ENCODE results near the gene HIP1R. TPM values are rescaled to one million over a fixed set of nuclear protein-coding genes. Genes with fewer than 3 reads are reported as not detected.

Gene HIP1R
- total and polyA plus RNA-seq, 11 donors: 14.9 to 49.5 (median 19.6) TPM

- Histone ChIP-seq H3K9me3 (no peaks in the 10 kb centered on the region), H3K4me3 (peak overlapping the region; percentile 39 to 92 (median 73)), H3K4me1 (peaks cover 0 to 32% (median 14%) of the 10 kb centered on the region in 12 donors), H3K27ac (peak overlapping the region in 11 of 12 donors; percentile 44 to 82 (median 77)), H3K27me3 (peaks cover 0 to 8% (median 0%) of the 10 kb centered on the region in 9 donors), H3K36me3 (no peaks in the 10 kb centered on the region)
- DNase-seq: peak in 1 of 5 donors; percentile 54
- intact Hi-C loops (cut with DNase I): loop anchor here in 5 of 10 donors (2.0 to 5.0 kb wide), 2 partner anchors 42 kb away; no protein-coding TSS in a partner anchor
- peak; percentile 17 to 55 (median 51) for ATAC-seq
- no peak for TF ChIP-seq POLR2A (IDR thresholded peaks at IDR 0.05)
- peak in 4 of 12 donors; percentile 16 to 36 (median 28) for TF ChIP-seq CTCF (IDR thresholded peaks at IDR 0.05)
- 15% methylated on average over 21 of the region's 21 CpGs for WGBS, 4 donors
Measured at GRCh38 chr12:122834104-122834920, 945 bp upstream of the HIP1R start.

GRCh38 chr12:122835750-122836026, 431 bp downstream of the HIP1R start:
- Histone ChIP-seq H3K9me3 (no peaks in the 10 kb centered on the region), H3K36me3 (no peaks in the 10 kb centered on the region), H3K27me3 (peaks cover 0 to 8% (median 0%) of the 10 kb centered on the region in 9 donors), H3K4me1 (peaks cover 0 to 34% (median 15%) of the 10 kb centered on the region in 12 donors), H3K4me3 (peak overlapping the region; percentile 57 to 92 (median 73)), H3K27ac (peak overlapping the region; percentile 51 to 86 (median 76))
- DNase-seq: no peak
- 1% methylated on average over 43 of the region's 43 CpGs; no CpG with 5 or more reads in 2 of the 4 donors for WGBS, 4 donors
- intact Hi-C loops (cut with DNase I): loop anchor here in 1 of 10 donors (2.0 kb wide), 1 partner anchor 43 kb away; no protein-coding TSS in a partner anchor
- TF ChIP-seq POLR2A (IDR thresholded peaks at IDR 0.05): no peak
- TF ChIP-seq CTCF (IDR thresholded peaks at IDR 0.05): no peak
- ATAC-seq: peak in 3 of 4 donors; percentile 16 to 47 (median 35)

GRCh38 chr12:122836027-122836921, 1.0 kb downstream of the HIP1R start:
- 1 to 2% (median 2%) methylated on average over 33 to 42 of the region's 42 CpGs for whole genome bisulfite sequencing, 4 donors
- no peaks in the 10 kb centered on the region for H3K9me3 ChIP-seq
- H3K4me1 ChIP-seq: peaks cover 3 to 40% (median 18%) of the 10 kb centered on the region in 12 donors
- H3K36me3 ChIP-seq: no peaks in the 10 kb centered on the region
- intact Hi-C loops (cut with DNase I): no loop called here
- H3K27ac ChIP-seq: peak overlapping the region; percentile 51 to 86 (median 76)
- peaks cover 0 to 8% (median 0%) of the 10 kb centered on the region in 9 donors for H3K27me3 ChIP-seq
- no peak for TF ChIP-seq POLR2A (IDR thresholded peaks at IDR 0.05)
- no peak for TF ChIP-seq CTCF (IDR thresholded peaks at IDR 0.05)
- peak; percentile 6 to 27 (median 18) for ATAC-seq
- peak overlapping the region; percentile 57 to 92 (median 73) for H3K4me3 ChIP-seq
- DNase-seq: no peak

All from heart left ventricle (tissue), 16 donors.